Skin of body (tissue), 2 donors: ENCODE measurements around the gene CLIC5. TPM values are rescaled to one million over a fixed set of nuclear protein-coding genes. Genes with fewer than 3 reads are reported as not detected.
A peak's percentile ranks its signal among the peaks of the same experiment; 100 is the strongest.

Source experiments
- DNase-seq: peaks from one replicate; lab custom pipeline; 2025; lab: John Stamatoyannopoulos, UW
- total RNA-seq: library from RNA; depleted of rRNA; stranded (reverse); fragments of >200 nt; gene quantifications from one replicate; pipeline ENCODE4 v1.2.3, GENCODE V29; 2014

CLIC5 gene
- total RNA-seq, 1 donor from 2014 or later = 4.0 TPM

- DNase-seq = no peak
Measured at GRCh38 chr6:45965792-45966191, 49.9 kb downstream of the CLIC5 start.

- DNase-seq = no peak
Measured at GRCh38 chr6:45965007-45965406, 50.7 kb downstream of the CLIC5 start.

DNA sequence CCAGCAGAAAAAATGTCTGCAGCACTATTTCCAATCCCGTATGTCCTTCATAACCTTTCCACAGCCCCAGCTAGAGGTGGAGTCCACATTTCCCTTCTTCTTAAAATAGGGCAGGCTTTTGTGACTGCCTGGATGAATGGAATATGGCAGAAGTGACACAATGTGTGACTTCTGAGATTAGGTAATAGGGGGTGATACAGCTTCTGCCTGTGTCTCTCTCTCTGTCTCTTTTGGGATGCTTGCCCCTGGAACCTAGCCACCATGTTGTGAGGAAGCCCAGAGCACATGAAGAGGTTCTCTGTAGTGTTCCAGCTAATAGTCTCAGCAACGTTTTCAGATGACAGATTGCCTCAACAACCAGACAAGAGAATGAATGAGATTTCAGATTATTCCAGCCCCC is 51.4 kb downstream of the CLIC5 start:
- no peak for DNase-seq

DNA sequence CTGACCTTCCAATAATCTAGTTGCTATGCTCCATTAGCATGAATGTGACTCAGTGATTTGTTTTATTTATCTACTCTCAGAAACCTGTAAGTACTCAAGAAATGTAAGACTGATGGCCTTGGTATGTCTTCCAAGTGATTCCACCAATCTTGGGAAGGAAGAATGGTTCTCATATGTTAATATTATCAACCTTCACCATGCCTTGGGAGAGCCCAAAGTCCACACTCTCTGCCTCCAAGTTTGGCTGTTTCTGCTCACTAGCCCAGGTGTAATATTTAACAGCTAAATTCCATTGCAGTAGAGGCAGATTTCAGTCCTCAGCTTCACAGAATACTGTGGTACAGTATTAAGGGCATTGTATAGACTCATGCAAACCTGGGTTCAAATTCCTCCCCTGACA is 51.8 kb downstream of the CLIC5 start:
- no peak for DNase-seq

GRCh38 chr6:45961125-45961524 is 54.5 kb downstream of the CLIC5 start:
- DNase-seq = no peak

DNA sequence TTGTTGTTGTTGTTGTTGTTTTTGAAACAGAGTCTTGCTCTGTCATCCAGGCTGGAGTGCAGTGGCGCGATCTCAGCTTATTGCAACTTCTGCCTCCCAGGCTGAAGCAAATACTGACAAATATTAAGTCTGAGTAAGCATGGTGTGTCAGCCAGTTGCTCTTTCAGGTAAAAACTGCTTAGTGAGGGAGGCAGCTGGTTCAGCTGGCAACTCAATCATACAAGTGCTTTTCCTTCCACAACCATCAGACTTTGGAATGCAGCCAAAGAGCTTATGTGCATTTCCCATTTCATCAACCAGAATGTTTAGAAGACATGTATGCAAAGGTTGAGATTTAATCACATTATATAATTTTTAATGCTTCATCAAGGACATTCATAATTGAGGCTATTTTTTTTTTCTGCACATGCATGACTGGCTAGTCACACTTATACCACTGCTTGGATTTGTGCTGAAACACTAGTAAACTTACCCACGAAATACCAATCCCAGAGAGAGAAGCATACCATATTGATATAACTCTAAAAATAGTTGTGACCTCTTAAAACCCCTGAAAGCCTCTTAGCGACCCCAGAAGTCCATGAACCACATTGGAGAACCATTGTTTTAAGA is 56.0 kb downstream of the CLIC5 start:
- peak; percentile 24 for DNase-seq

DNA sequence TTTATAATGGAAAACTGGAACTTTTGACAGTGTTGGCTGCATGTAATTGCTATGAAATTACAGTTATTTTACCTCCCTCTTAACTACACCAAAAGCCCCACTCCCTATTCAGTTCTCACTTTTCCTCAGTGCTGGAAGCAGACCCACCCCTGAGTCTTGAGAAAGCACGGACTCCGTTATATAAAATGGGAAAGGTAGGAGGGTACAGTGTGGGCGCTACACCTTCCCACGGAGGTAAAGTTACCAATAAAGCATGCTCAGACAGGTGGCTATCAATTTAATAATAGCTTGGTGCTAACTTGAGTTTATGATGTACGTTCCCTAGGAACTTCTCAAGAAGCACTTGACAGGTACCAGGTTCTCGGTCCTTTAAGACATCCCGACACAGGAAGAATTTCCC is 59.0 kb downstream of the CLIC5 start:
- DNase-seq = no peak

- DNase-seq = no peak
Measured at GRCh38 chr6:45956176-45956575, 59.5 kb downstream of the CLIC5 start.

DNA sequence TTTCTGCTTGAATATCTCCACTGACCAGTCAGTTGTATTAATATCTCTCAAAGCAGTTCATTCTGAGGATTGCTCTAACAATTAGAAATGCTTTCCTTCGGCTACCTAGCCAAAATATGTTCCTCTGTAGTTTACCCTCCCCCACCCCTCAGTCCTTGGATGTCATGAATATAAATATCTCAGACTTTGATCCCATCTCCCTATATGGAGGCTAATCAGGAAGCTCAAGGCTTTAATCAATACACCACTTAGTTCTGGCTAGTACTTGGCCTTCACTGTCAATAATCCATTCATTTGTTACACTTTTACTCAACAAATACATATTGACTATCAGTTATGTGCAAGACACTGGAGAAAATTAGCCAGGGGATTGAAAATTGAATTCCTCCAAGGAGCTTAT is 60.1 kb downstream of the CLIC5 start:
- no peak for DNase-seq

- no peak for DNase-seq
Measured at GRCh38 chr6:45952546-45952945, 63.1 kb downstream of the CLIC5 start.

GRCh38 chr6:45952168-45952529 is 63.5 kb downstream of the CLIC5 start:
- DNase-seq = no peak

GRCh38 chr6:45951321-45952167 is 64.1 kb downstream of the CLIC5 start:
- DNase-seq = peak; percentile 15

- no peak for DNase-seq
Measured at GRCh38 chr6:45949256-45949655, 66.4 kb downstream of the CLIC5 start.

- DNase-seq = no peak
Measured at GRCh38 chr6:45947807-45948206, 67.9 kb downstream of the CLIC5 start.

DNA sequence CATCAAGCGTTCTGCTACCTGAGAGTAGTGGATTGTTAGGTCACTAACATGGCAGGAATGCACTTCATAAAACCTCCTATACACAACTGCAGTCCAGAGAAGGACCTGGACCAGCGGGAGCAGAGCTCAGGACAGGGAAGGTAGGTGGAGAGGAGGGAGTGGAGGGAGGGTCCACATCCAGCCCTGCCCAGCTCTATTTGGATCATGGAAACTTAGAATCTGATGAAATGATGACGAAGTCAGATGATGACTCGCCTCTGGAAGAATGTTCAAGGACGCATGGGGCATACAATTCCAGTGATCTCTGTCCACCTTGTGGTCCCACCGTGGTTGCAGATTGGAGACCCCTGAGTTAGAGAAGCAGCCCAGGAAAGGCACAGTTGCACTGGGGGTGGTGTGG is 68.8 kb downstream of the CLIC5 start:
- no peak for DNase-seq

GRCh38 chr6:45946352-45946751 is 69.3 kb downstream of the CLIC5 start:
- peak; percentile 65 for DNase-seq

GRCh38 chr6:45942953-45943352 is 72.7 kb downstream of the CLIC5 start:
- DNase-seq = no peak

GRCh38 chr6:45933855-45934254 is 81.8 kb downstream of the CLIC5 start:
- no peak for DNase-seq

GRCh38 chr6:45931232-45931631 is 84.4 kb downstream of the CLIC5 start:
- DNase-seq = no peak

- DNase-seq = no peak
Measured at GRCh38 chr6:45930420-45931040, 85.1 kb downstream of the CLIC5 start.

DNA sequence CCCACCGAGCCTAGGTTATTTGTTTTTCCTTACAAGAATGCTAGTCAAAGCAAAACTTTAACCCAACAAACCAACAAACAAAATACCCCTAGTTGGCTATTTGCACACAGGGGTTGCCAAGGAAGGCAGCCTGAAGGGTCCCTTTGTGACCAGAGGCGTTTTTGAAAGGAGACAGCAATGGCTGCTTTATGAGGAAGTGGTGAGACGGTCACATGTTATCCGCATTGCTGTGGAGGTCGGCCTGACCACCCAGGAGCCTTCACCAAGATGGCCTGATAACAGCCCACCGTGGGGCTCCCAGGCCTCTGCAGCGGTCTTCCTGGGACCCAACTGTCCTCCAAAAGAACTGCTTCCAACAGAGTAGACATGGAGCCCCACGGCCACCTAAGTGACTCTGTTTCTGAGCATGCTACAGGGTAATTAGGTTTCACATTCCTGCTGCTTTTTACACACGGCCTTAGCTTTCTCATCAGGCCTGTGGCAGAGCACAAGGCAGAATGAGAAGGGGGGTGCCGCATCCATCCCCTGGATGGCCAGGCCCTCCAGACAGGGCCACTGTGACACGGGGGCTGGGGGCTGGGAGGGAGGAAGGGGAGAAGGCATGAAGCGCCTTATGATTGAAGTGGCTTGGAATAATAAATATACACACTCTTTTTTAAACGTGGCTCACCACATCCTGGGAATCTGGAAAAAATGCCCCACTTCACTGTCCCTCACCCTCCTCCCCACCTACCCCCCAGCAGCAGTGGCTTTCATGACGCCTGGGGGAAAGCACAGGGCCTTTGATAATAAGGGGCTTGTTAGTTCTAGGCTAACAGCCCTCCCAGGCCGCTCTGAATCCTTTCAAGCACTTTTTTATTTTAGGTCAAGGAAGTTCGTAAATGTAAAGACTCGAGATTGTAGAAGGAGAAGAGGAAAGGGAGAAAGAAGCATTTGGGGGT is 86.0 kb downstream of the CLIC5 start:
- DNase-seq = no peak
